IMR-90 (cell line): ENCODE measurements around the gene NFKBIE.

ENCODE experiments used
- CEBPB ChIP-seq: IDR thresholded peaks from 2 replicates; pipeline ENCODE4 v1.6.1; 2012; ENCODE audit warnings: low read depth, low read length, improper control_type of control experiment
- NFE2L2 ChIP-seq: fragments of 150-350 bp; IDR thresholded peaks from 2 replicates; pipeline ENCODE4 v1.6.1; 2016; ENCODE audit warnings: low read depth, mild to moderate bottlenecking, low read length
- POLR2A ChIP-seq: IDR thresholded peaks from 2 replicates; pipeline ENCODE4 v1.6.1; 2012; ENCODE audit warnings: mild to moderate bottlenecking, low read depth, low read length
- RAD21 ChIP-seq: IDR thresholded peaks from 2 replicates; pipeline ENCODE4 v1.6.1; 2012; ENCODE audit warnings: low read length, improper control_type of control experiment
- RFX5 ChIP-seq: IDR thresholded peaks from 2 replicates; pipeline ENCODE4 v1.8.0; 2012; ENCODE audit warnings: low read depth, mild to moderate bottlenecking, low read length, moderate library complexity
- SMC3 ChIP-seq: fragments of 150-350 bp; IDR thresholded peaks from 2 replicates; pipeline ENCODE4 v1.6.1; 2016; ENCODE audit warnings: low read depth, mild to moderate bottlenecking, antibody characterized with exemption, low read length, moderate library complexity
- TF ChIP-seq, protein P1 (sequence below): conservative IDR thresholded peaks from 2 replicates; pipeline ENCODE4 v1.5.1; 2012; ENCODE audit warnings: mild to moderate bottlenecking, low read depth, low read length, improper control_type of control experiment
- TF ChIP-seq, protein P2 (sequence below): fragments of 150-350 bp; IDR thresholded peaks from 2 replicates; pipeline ENCODE4 v1.6.1; 2017; ENCODE audit warnings: mild to moderate bottlenecking, antibody characterized with exemption, low read length, low read depth

DNA sequence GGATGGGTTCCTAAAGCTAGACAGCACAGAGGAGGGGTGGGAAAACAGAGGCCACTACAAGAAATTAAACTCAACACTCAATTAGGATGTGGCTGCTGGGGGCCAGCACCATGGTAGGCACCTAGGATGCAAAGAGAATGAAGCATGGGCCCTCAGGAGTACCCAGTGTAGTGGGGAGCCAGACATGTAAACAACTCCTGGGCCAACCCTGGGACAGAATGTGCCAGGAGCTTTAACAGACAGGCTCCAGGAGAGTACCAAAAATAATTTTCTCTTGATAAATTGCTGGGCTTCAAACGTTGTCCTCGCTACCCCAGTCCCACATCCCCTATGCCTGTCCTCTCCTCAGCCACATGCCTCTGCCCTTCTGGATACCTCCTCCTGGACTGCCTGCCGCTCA is 6.6 kb upstream of the NFKBIE start:
- no peak for TF ChIP-seq RAD21
- TF ChIP-seq, protein P1, sequence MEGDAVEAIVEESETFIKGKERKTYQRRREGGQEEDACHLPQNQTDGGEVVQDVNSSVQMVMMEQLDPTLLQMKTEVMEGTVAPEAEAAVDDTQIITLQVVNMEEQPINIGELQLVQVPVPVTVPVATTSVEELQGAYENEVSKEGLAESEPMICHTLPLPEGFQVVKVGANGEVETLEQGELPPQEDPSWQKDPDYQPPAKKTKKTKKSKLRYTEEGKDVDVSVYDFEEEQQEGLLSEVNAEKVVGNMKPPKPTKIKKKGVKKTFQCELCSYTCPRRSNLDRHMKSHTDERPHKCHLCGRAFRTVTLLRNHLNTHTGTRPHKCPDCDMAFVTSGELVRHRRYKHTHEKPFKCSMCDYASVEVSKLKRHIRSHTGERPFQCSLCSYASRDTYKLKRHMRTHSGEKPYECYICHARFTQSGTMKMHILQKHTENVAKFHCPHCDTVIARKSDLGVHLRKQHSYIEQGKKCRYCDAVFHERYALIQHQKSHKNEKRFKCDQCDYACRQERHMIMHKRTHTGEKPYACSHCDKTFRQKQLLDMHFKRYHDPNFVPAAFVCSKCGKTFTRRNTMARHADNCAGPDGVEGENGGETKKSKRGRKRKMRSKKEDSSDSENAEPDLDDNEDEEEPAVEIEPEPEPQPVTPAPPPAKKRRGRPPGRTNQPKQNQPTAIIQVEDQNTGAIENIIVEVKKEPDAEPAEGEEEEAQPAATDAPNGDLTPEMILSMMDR: no peak
- no peak for TF ChIP-seq POLR2A
- TF ChIP-seq RFX5: no peak
- TF ChIP-seq, protein P2, sequence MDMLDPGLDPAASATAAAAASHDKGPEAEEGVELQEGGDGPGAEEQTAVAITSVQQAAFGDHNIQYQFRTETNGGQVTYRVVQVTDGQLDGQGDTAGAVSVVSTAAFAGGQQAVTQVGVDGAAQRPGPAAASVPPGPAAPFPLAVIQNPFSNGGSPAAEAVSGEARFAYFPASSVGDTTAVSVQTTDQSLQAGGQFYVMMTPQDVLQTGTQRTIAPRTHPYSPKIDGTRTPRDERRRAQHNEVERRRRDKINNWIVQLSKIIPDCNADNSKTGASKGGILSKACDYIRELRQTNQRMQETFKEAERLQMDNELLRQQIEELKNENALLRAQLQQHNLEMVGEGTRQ: no peak
- TF ChIP-seq SMC3: no peak
- TF ChIP-seq CEBPB: no peak
- no peak for TF ChIP-seq NFE2L2
